ENCODE results near the gene CCDC88C. TPM values are rescaled to one million over a fixed set of nuclear protein-coding genes. Genes with fewer than 3 reads are reported as not detected.
A peak's percentile ranks its signal among the peaks of the same experiment; 100 is the strongest.

CCDC88C gene
- total RNA-seq, 1 donor from 2014 or later, result 48.2 TPM

DNA sequence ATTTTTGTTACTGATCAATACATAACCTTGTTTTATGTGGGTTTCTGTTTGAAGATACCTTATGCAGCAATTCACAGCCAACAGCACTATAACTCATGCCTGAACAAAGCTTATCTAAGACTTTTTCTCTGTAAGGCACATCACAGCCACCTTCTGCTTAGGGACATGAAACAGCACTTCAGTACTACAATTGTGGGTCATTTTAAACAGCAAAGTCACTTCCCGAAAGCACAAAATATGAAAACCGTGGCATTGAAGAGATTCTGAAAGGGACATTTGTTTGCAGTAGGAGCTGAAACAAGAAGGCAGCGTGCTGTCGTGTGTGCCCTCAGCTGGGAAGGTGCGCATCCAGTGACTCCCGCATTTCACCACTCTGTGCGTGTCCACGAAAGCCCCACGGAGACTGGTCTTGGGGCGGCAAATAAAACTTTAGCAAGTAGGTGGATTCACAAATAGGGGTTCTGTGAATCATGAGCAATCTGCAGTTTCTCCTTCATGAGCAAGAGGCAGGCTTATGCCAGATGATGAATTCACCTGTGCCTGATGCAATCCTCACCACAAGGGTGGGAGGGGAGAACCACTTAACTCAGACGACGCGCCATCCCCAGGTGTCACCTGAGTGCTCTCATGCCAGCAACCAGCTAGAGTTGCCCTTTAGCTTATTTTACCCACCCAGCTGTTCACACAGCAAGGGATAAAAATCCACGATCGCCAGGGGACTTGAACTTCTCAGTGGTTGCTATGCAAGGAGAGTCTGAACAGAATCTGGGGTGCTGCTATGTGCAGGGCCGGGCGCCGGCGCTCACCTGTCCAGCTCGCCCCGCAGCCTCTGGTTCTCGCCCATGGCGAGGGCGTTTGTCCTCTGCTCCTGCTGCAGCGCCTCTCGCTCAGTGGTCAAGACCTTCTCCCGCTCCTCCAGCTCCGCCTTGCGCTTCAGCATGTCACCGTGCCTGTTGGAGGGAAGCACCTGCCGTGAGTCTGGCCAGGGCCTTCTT is 118.2 kb downstream of the CCDC88C start:
- H3K27ac Mint-ChIP-seq (ENCODE audit: unreplicated experiment), result no peak overlapping the region
- H3K4me1 Mint-ChIP-seq (ENCODE audit: unreplicated experiment), result peaks cover 23% of the 10 kb centered on the region
- H3K27me3 Mint-ChIP-seq (ENCODE audit: unreplicated experiment), result peaks cover 7% of the 10 kb centered on the region
- H3K9me3 Mint-ChIP-seq (ENCODE audit: unreplicated experiment), result no peaks in the 10 kb centered on the region
- H3K36me3 Mint-ChIP-seq (ENCODE audit: low read depth, unreplicated experiment), result peaks cover 36% of the 10 kb centered on the region
- H3K4me3 Mint-ChIP-seq (ENCODE audit: unreplicated experiment), result no peak overlapping the region
- TF ChIP-seq, protein P1, sequence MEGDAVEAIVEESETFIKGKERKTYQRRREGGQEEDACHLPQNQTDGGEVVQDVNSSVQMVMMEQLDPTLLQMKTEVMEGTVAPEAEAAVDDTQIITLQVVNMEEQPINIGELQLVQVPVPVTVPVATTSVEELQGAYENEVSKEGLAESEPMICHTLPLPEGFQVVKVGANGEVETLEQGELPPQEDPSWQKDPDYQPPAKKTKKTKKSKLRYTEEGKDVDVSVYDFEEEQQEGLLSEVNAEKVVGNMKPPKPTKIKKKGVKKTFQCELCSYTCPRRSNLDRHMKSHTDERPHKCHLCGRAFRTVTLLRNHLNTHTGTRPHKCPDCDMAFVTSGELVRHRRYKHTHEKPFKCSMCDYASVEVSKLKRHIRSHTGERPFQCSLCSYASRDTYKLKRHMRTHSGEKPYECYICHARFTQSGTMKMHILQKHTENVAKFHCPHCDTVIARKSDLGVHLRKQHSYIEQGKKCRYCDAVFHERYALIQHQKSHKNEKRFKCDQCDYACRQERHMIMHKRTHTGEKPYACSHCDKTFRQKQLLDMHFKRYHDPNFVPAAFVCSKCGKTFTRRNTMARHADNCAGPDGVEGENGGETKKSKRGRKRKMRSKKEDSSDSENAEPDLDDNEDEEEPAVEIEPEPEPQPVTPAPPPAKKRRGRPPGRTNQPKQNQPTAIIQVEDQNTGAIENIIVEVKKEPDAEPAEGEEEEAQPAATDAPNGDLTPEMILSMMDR (IDR thresholded peaks at IDR 0.05; ENCODE audit: unreplicated experiment), result no peak
- no peak for DNase-seq (ENCODE audit: low spot score)

DNA sequence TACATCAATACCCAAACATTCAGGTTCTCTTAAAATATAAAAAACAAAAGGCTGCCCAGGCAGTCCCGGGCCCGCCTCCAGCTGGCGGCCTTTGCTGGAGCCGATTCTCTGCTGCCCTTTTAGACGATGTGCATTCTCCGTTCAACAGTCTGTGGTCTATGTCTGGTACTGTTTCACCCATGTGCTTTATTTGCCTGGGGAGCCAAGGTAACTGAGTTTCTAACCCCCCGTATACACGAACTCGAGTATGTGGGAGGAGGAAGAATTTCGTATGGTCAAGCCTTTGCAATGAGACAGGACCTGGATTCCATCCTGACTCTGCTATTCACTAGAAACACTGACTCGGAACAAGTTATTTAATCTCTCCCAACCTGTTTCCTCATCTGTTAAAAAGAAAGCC is 119.0 kb downstream of the CCDC88C start:
- Mint-ChIP-seq H3K4me3 (ENCODE audit: unreplicated experiment) (no peak overlapping the region), H3K36me3 (ENCODE audit: low read depth, unreplicated experiment) (peaks cover 43% of the 10 kb centered on the region), H3K27me3 (ENCODE audit: unreplicated experiment) (peaks cover 7% of the 10 kb centered on the region), H3K27ac (ENCODE audit: unreplicated experiment) (no peak overlapping the region), H3K4me1 (ENCODE audit: unreplicated experiment) (peaks cover 23% of the 10 kb centered on the region), H3K9me3 (ENCODE audit: unreplicated experiment) (no peaks in the 10 kb centered on the region)
- no peak for DNase-seq (ENCODE audit: low spot score)
- TF ChIP-seq, protein P1 (IDR thresholded peaks at IDR 0.05; ENCODE audit: unreplicated experiment), result no peak

DNA sequence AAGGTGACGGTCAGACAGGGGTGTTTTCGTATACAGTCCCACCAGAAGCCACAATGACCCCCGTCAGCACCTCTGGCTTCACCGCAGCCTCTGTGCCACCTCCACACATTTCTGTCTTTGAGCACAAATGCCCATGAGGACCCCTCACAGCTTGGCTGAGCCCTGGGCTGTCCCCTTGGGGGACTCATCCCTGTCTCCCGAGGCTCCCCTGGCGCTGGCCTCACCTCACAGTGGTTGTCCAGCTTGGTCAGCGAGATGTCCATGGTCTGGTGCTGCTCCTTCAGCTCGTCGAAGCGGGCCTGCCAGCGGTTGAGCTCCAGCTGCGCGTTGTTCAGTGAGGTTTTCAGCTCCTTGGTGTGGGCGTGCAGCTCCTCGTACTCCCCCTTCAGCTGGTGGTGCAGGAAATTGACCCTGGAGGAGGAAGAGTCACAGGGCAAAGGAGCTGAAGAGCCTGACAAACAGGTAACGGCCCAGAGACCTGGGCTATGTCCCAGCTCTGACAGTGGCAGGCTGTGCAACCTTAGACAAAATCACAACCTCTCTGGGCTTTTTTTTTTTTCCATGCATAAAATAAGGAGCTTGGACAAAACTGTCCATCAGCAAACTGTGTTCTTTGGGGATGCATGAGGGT is 120.4 kb downstream of the CCDC88C start:
- Mint-ChIP-seq H3K27me3 (ENCODE audit: unreplicated experiment) (peaks cover 10% of the 10 kb centered on the region), H3K4me3 (ENCODE audit: unreplicated experiment) (no peak overlapping the region), H3K9me3 (ENCODE audit: unreplicated experiment) (no peaks in the 10 kb centered on the region), H3K27ac (ENCODE audit: unreplicated experiment) (no peak overlapping the region), H3K36me3 (ENCODE audit: low read depth, unreplicated experiment) (peaks cover 50% of the 10 kb centered on the region), H3K4me1 (ENCODE audit: unreplicated experiment) (peaks cover 18% of the 10 kb centered on the region)
- DNase-seq (ENCODE audit: low spot score), result no peak
- TF ChIP-seq, protein P1 (IDR thresholded peaks at IDR 0.05; ENCODE audit: unreplicated experiment), result no peak

DNA sequence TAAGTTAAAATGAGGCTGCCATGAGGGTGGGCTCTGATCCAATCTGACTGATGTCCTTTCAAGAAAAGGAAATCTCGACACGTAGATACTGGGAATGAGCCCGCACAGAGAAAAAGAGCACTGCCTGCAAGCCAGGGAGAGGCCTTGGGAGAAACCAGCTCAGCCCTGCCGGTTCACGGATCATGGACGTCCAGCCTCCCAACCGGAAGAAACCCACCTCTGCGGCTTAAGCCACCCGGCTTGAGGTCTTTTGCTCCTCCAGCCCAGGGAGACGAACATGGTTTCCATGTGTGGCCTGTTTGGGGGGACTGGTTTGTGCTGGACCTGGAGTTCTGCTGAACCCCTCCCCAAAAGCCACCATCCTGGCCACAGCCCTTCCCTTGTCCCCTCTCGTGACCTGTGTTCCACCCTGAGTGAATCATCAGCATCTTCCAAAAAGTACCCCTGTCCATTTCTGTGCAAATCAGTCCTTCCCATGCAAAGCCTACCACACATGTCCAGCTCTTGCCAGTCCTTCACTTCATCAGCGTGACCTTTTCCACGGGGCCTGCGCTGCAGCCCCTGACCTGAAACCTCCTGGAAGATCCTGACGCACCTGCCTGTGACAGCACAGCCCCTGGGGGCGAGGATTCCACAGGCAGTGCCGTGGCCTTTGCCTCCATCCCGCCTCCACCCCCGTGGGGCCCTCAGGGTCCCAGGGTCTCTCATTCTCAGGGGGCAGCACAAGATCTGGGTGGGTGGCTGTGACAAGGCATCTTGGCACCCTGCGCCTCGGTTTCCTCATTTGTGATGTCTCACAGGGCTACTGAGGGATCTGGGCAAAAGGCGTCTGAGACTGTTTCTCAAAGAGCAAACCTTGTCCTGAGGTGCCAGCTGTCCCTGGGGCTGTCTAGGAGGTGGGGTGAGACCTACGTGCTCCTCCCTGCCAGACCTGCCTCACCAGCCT is 121.5 kb downstream of the CCDC88C start:
- Mint-ChIP-seq H3K27me3 (ENCODE audit: unreplicated experiment) (peaks cover 14% of the 10 kb centered on the region), H3K4me3 (ENCODE audit: unreplicated experiment) (no peak overlapping the region), H3K27ac (ENCODE audit: unreplicated experiment) (peak overlapping the region; percentile 48), H3K9me3 (ENCODE audit: unreplicated experiment) (no peaks in the 10 kb centered on the region), H3K36me3 (ENCODE audit: low read depth, unreplicated experiment) (peaks cover 54% of the 10 kb centered on the region), H3K4me1 (ENCODE audit: unreplicated experiment) (peaks cover 12% of the 10 kb centered on the region)
- DNase-seq (ENCODE audit: low spot score), result no peak
- TF ChIP-seq, protein P1 (IDR thresholded peaks at IDR 0.05; ENCODE audit: unreplicated experiment), result no peak

Measured in endothelial cell (in vitro differentiated cells).